Left ventricle myocardium superior (tissue), 1 donor: ENCODE data around the gene HMGB3. TPM values are rescaled to one million over a fixed set of nuclear protein-coding genes. Genes with fewer than 3 reads are reported as not detected.

Experiments used
- ATAC-seq: fragments of 200-7000 bp; cut with Tn5 transposase; one replicate; pipeline ENCODE4 v1.9.1; 2020; ENCODE audit warnings: mild to moderate bottlenecking, moderate library complexity
- DNase-seq: peaks from one replicate; pipeline ENCODE4 v3.0.0-alpha.2; 2020
- intact Hi-C: fragments of 100-400 bp; cut with micrococcal nuclease; formaldehyde crosslinking; loops from one replicate; pipeline ENCODE4 v1.11.0; 2022
- total RNA-seq: library from RNA; stranded (reverse); fragmentation: NEBNext Ultra II Directional; extraction: Animal tissue kit (Norgen Biotek cat#: 25700); gene quantifications from one replicate; pipeline ENCODE4 v1.2.1, GENCODE V29; 2021
- donor health status: DM: no; HTN: yes; CAD: no; lungs with severe emphysema.

HMGB3 gene
- total RNA-seq, 1 donor from 2014 or later: 7.2 TPM

DNA sequence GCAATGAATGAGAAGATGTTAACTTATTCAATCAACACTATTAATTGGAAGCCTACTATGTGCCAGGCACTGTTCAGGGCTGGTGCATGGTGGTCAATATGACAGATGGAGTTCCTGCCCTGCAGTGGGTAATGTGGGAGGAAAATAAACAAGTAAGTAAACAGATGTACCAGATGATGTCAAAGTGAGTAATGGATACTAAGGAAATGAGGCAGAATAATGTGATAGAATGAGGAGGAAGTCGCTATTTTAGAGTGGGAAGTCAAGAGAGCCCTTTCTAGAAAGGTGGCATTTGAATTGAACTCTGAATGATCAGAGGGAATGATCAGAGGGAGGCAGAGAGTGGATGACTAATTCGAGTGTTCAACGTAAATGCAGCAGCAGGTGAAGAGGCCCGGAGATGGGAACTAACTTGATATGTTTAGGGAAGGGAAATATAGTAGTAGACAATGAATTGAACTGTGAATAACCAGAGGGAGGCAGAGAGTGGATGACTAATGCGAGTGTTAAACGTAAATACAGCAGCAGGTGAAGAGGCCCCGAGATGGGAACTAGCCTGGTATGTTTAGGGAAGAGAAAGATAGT is 48.3 kb downstream of the HMGB3 start:
- DNase-seq (no peak), ATAC-seq (no peak)
- intact Hi-C loops: no loop called here

DNA sequence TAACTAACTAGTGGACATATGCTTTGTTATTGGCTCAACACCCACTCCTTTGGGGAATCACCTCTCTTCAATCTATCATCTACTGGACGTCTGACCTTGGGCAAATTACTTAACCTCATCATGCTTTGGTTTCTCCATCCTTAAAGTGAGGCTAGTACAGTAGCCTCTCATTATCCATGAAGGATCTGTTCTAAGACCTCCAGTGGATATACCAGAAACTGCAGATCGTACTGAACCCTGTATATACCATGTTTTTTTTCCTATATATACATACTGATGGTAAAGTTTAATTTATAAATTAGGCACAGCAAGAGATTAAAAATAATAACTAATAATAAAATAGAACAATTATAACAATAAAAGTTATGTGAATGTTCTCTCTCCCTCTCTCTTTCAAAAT is 56.2 kb downstream of the HMGB3 start:
- DNase-seq (no peak), ATAC-seq (no peak)
- intact Hi-C loops: no loop called here

Other genes starting within 250 kb of the HMGB3 start
- 83.3 TPM for gene CD99L2, start 84.7 kb upstream of the HMGB3 start, total RNA-seq
- gene GPR50, start 193.2 kb downstream of the HMGB3 start, total RNA-seq: not detected